IPS DF 4.7 (cell line): Measurements from ENCODE around the gene SAMD4B.
"Not testable (repeated sequence)": the region's sequence is repeated elsewhere in the genome, so short reads cannot be mapped to it uniquely, and the experiment has no call there.

Experiments used
- DNase-seq: peaks from one replicate; pipeline ENCODE4 v3.0.0-alpha.2; 2013; ENCODE audit warnings: low spot score; ENCODE audit errors: extremely low read depth

SAMD4B gene

GRCh38 chr19:39341719-39342604 lies at the start of gene SAMD4B:
Gene SAMD4B, plus strand, starts transcription at chr19:39342421. Its CDS starts 14,473 bp downstream, at chr19:39356894.
- DNase-seq, result peak; percentile 51

DNA sequence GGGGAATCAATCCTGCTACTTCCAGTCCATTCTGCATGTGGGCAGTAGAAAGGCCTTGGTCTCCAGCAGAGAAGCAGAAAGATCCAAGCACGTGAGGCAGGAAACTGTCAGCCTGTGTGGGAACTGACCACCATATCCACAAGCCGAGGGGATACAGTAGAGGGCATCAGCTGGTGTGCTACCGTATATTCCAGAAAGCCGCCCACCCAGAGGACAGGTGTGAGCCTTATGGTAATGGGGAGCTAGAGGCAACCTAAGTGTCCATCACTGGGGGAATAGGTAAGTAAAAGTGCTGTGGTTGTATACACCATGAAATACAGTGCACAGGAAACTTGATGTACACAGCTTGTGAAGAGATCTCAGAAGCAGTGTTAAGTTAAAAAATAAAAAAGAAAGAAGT lies 48.8 kb upstream of the SAMD4B start:
- no peak for DNase-seq

- DNase-seq, result no peak
These were observed 46.1 kb upstream of the SAMD4B start, which contains the start of gene IFNL1 for GRCh38 chr19:39296055-39296645. Gene IFNL1, plus strand, starts transcription at chr19:39296407. Its CDS starts 15 bp downstream, at chr19:39296422.

- DNase-seq, result no peak
These were observed 45.3 kb upstream of the SAMD4B start for GRCh38 chr19:39296906-39297305.

- DNase-seq, result no peak
These were observed 44.1 kb upstream of the SAMD4B start for GRCh38 chr19:39297931-39298634.

GRCh38 chr19:39299404-39299803 lies 42.8 kb upstream of the SAMD4B start:
- no peak for DNase-seq

- DNase-seq, result no peak
These were observed 42.4 kb upstream of the SAMD4B start for GRCh38 chr19:39299832-39300231.

GRCh38 chr19:39301021-39301420 lies 41.2 kb upstream of the SAMD4B start:
- no peak for DNase-seq

GRCh38 chr19:39301562-39301961 lies 40.7 kb upstream of the SAMD4B start:
- no peak for DNase-seq

DNA sequence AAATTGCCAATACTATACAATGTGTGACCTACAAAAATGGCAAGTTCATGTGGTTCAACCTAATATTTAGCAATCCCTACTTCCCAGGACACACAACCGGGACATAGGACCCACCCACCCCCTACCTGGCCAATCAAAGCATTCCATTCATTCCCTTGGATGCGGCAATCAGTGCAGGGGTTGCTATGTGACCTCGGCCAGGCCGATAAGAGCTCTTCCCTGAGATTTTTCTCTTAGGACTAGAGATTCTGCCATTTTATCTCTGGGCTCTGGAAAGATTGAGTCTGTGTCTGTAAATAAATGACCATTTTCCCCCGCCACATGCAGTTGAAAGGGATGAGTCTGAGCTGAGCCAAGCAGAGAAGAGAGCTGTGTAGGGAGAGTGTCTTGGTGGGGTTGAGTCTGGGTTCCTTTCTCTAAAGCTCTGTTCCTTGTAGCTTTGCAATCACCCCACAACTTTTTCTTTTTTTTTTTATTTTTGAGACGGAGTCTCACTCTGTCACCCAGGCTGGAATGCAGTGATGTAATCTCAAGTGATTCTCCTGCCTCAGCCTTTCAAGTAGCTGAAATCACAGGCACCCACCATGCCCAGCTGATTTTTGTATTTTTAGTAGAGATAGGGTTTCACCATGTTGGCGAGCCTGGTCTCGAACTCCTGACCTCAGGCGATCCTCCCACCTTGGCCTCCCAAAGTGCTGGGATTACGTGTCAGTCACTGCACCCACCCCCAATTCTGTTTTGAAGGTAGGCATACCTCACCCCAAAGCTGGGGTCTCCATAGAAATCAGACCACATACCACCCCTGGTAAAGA lies 38.6 kb upstream of the SAMD4B start:
- no peak for DNase-seq

GRCh38 chr19:39304185-39304513 lies 38.1 kb upstream of the SAMD4B start:
- DNase-seq, result no peak

DNA sequence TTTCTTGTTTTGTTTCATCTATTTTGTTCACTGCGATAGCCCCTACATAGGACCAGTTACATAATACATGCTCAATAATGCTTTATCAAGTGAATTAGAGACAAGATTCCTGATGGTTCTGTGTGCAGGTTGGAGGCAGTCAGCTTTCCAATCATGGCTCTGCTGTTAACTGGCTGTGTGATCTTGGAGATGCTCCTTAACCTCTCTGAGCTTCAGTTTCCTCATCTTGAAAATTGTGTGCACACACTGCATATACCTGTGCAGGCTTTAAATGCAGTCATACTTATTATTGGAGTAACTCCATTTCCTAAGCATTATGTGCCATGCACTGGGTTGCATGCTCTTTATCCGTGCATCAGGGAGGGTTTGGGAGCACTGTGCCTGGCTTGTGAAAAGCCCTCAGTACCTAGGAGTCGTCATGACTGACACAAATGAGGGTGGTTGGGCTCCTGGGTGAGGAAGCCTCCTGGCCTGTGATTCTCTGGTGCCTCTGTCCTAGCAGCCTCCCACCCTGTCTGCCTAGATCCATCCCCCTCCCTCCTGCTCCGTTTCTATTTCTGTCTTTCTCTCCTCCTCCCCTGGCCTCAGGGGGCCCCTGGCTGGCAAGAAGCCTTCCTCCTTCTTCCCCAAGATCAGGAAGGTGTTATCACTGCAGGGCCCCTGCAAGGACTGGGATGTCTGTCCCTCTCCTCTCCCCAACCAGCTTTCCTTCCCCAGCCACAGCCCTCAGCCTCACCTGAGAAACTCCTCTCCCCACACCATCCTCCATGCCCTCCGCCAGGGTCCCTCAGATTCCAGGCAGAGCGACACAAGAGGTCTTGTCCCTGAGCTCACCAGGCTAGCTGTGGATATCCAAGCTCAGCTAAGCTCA lies 37.3 kb upstream of the SAMD4B start:
- no peak for DNase-seq

GRCh38 chr19:39306075-39306474 lies 36.1 kb upstream of the SAMD4B start:
- DNase-seq, result no peak

DNA sequence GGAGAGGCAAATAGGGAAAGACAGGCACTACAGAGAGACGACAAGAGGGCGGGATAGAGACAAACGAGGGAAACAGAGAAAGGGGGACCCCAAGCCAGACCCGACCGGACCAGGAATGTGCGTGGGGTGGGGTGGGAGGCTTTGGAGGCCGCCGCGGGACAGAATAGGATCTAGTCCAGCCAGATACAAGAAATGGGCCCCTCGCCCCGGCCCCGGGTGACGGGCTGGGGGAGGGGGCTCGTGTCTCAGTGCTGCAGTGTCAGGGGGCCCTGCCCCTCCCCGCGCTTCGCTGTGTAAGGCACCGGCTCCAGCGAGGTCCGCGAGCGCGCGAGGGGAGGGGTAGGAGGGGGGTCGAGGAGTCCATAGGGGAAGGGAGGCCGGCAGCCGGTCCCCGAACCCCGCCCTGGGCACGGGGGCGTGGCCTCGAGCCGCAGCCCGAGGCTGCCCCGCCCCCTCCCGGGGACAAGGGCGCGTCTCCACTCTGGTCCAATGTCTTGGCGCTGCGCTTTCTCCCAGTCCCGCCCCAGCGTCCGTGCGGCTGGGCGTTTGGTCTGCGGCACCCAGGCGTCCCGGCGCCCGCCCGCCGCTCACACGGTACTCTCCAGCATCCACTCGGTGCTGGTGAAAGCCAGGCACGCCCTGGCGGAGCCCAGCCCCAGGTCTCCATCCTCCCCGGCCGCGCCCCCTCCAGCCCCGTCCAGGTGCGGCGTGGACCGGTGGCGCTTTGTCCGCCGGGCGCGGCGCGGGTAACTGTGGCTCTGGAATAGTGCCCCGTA lies 35.0 kb upstream of the SAMD4B start:
- no peak for DNase-seq

GRCh38 chr19:39307822-39308530 lies 34.2 kb upstream of the SAMD4B start:
- DNase-seq, result no peak

GRCh38 chr19:39308531-39309304 lies 33.5 kb upstream of the SAMD4B start:
- DNase-seq, result no peak

DNA sequence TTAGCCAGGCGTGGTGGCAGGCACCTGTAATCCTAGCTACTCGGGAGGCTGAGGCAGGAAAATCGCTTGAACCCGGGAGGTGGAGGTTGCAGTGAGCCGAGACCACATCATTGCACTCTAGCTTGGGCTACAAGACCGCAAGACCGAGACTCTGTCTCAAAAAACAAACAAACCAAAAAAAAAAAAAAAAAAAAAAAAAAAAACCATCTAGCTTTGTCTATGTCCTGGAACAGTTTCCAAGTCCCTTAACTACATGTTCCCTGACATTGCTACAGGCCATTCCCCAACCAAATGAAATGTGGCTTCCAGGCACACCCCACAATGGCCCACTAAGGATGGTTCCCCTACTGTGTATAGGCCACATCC lies 32.9 kb upstream of the SAMD4B start:
- not testable (repeated sequence) for DNase-seq

DNA sequence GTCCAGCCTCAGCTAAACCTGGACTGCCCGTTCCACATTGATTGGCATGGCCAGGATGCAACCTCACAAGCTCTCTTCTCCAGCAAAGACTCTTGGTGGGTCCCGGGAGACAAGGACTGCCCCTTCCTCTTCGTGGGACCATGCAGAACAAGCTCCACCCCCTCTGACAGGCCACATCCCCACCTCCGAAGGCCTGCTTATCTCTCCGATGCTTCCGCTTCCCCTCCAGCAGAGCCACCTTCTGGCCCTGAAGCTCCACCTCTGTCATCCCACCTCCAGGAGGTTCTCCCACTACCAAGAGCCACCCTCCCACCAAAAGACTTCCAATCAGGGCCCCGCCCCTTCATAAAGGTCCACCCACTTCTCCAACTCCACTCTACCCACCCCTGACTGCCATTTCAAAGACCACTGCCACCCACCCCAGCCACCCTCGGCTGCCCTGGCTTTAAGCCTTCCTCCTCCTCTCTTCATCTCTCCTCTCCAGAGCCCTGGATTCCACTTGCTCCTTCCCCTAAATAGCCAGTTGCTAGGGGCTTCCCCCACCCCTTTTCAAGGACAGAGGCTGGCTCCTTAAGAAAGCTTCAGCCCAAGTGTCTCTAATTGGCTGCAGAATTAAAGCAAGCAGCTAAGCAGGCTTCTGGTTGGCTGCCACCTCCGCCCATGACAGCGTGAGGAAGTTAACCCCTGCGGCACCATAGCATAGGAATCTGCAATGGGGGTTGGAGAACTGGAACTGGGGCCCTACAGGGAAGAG lies 31.5 kb upstream of the SAMD4B start:
- no peak for DNase-seq
